NCI-H1436 treated with DMSO at 0.1 percent for 48 hours (cell line): ENCODE results near the gene PLCB4.

Experiments
- DNase-seq: peaks from one replicate; lab custom pipeline; 2025; lab: John Stamatoyannopoulos, UW

The PLCB4 gene

DNA sequence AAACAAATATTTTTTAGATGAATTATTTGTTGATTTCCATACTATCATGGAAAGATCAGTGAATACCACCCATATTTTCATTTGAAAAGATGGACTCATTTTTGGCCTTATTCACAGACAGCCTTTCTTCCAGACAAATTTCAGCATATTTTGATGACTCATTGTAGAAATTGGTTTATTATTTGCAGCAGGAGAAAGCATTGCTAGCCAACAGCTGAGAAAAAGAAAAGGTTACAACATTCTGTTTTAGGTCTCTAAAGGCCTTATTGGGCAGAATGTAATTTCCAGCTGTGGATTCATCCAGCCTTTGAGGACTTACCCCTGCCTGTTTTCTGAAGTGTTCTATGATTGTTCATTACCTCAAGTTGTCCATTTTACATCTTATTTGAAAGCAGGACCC, 201.9 kb downstream of the PLCB4 start:
- no peak for DNase-seq

DNA sequence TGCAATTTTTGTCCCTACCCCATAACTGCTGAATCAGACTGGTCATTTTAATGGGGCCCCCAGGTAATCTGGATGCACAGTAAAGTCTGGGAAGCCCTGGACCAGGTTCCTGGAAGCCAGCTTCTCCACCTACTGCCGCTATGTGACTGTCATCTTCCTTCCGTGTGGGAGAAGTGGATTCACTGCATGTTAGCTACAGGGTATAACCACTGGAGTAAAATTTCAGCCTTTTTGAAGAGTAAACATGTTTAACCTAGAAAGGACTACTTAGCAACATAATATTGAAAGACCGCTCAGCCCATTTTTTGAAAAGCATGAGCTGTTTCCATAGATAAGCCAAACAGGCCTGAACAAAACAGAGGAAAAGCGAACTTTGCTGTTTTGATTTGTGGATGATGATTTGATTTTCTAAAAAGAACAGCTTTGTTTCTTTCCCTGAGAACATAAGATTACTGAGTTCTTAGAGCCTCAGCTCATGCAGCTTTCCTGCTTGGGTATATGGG, 208.1 kb downstream of the PLCB4 start:
- DNase-seq: no peak

DNA sequence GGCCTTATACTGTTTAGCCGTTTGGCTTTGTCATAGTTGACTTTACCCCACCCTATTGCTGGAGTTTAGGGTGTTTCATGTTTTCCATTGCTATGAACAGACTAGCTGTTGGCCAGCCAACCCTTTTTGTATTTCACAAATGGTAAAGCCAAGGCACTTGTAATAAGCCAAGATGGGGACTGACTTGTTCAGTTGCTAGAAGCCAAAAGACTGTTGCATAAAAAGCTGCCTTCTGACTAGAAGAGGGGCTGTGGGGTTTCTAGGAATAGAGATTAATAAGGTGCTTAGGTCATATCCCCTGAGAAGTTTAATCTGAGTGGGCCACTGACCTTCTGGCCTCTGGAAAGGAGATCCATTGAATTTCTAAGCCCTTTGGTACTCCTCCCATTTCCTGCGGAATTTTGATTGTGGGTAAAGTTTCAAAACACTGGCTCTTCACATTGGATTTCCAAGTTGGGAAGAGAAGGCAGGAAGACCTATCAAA, 211.1 kb downstream of the PLCB4 start:
- DNase-seq: no peak

DNA sequence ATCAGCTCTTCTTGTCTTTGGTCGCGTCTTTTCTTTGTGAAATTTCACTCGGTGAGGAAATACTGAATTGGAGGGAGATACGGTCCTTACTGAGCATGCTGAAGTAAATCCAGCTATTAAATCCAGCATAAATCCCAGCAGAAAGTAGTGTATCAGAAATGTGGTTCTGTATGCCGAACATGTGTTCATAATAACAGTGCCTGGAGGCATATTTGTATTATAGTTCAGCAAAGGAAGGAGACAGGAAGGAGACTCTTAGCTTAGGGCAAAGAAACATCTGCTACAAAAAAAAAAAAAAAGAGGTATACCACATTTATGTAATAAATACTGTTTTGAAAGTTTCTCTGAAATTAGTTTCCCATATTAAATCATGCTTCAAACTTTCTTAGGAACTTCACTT, 211.8 kb downstream of the PLCB4 start:
- no peak for DNase-seq

DNA sequence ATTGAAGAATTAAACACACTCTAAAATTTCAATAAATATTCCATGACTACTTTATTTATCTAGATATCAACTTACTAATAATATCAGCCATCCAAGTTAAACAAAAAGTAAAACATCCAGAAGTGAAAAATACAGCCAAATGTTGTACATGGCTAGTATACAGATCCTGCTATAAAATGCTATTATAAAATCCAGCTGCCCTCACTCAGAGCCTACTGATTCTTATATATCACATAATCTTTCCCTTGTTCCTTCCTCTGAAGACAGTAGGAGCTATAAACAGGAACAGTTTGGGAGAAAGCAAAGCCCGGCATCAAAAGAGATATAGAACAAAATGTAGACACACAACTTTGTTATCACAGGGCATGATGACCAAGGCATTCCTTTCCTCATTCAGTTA, 212.9 kb downstream of the PLCB4 start:
- no peak for DNase-seq

DNA sequence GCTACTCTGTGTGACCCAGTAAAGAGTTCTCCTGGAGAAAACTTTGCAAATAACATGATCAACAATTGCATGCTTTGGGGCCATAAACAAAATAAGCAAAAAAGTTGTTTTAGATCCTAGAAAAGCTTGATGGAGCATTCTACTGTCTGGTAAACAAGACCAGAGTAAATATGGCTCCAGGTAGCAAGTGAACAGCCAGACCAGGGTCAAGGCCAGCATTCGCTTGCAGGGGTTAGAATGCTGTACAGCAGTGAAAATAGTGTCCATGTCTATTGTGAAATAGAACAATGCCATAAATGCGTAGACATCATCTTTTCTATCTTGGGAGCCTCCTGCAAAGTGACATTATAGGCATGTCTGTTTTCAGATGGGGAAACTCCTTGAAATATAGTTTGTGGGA, 216.7 kb downstream of the PLCB4 start:
- no peak for DNase-seq

DNA sequence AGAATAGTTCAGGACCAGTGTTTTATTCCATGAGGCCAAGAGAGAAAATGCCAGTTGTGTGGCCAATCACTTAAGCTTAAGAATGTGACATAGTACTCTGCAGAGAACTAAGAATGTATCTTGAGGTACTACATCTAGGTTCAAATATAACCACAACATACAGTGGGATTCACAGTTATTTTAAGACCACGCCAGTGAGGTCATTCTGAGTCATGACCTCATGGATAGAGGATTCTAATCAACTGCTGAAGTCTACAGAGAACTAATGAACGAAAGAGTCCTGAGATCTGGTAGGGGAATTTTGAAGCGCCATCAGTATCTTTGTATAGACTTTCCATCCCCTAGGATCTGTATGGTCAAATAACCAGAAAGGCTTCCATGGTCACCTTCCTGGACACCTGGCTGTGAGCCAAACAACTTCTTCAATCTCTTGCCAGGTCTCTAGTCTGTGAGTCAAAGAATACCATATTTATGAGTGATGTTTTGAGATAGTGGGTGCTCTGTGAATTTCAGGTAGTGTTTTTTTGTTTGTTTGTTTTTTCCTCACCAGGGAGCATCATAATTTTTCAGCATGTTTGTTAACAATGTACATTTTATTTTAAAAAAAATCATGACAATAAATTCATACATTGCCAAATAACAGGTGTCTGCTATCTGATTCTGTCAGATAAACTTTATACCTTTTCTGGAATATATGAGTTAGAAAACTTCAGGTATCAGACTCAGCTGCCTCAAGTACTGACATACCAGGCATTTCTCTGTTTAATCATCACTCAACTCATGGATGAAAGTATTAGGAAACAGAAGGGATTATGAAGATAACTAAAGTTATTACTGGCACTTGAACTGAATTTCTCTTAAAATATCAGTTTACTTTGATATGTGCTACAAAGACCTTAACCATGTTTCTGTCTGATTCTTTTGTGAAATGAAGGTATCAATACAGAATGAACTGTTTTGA, 217.9 kb downstream of the PLCB4 start:
- DNase-seq: no peak

DNA sequence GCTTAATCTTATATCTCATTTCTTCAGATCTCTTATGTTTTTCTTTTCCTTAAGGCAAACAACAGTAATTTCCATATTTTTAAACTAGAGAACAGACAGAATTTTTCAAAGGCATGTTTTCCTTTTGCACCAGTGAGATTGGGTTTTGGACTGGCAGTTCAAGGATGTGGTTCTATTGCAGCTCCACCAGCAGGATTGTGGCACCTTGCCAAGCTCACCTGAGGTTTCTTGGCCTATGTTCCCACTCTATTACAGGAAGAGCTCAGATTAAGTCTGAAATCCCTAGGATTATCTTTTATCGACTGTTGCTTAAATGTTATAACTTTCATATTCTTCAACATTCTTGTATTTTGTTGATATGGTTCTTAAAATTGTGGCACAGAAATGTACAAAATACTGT, 218.9 kb downstream of the PLCB4 start:
- DNase-seq: no peak

DNA sequence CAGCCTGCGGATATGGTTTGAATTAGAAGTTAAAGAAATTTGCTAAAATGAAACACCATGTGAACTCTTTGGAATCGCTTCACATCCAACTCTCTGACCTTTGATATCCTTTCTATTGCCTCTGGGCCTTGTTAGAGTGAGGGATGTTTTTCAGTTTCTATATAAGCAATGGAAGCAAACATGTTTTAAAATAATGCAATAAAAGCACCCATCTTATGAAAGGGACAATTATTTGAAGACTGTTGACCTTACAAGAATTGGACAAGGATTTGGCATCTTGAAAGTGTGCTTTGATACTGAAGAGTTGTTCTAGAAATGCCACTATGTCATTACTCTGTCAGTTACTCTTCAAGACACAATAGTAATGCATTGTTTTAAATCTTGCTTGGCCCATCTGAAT, 221.4 kb downstream of the PLCB4 start:
- no peak for DNase-seq

DNA sequence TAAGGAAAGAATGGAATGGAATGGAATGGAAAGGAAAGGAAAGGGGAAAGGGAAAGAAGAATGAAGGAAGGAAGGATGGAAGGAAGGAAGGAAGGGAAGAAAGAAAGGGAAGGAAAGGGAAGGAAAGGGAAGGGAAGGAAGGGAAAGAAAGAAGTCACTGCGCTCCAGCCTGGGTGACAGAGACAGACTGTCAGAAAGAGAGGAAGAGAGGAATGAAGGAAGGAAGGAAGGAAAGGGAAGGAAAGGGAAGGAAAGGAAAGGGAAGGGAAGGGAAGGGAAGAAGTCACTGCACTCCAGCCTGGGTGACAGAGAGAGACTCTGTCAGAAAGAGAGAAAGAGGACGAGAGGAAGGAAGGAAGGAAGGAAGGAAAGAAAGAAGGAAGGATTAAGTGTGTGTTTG, 224.3 kb downstream of the PLCB4 start:
- DNase-seq: no peak

DNA sequence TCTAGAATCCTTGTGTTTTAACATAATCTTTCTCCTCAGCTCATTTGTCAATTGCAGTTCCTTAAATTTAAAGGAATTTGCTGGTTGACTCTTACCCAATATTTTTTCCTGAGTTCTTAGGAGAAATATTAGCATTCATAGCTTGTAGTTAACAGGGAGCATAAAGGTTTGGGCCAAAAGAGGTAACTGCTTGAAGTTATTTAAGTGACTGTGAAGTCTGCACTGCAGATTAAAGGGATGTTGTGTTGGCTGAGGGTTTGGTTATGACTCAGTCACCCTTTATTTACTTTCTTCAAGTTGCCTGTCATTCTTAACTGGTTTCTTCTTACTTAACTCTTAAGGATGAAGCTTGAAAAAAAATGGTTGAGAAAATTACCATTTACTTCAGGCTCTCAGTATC, 225.2 kb downstream of the PLCB4 start:
- no peak for DNase-seq

DNA sequence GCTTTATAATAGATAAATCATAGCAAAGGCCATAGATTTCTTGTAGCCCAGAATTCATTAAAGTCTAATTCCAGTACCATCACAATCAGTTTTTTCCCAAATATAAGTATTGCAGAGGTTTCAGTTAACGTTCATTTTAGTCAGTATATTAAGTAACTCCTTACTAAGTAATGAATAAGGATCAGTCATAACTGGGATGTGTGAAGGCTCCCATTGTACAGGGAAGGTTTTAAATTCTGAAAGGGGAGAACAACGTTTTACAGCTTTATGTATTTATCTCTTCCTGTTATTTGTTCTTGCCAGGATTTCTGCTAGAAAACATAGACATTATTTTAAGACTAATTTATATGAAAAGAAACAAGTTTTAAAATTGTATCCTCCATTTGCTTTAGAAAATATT, 230.0 kb downstream of the PLCB4 start:
- DNase-seq: no peak

DNA sequence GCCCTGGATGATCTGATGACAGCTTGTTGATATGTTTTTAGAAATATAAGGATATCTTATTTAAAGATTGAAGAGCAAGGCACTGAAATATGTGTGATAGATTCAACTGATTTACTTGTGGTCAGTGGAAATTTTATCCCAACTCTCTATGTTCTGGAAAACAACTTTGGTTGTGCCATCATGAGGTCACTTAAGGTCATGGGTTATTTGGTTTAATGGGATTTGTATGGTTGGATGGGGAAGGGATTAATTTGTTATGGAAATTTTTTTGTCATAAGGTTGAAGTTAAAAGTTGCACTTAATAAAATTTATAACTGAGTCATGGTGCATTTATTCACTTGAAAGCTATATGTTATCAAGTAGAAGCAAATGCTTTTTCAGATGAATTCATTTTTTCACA, 231.2 kb downstream of the PLCB4 start:
- DNase-seq: no peak

DNA sequence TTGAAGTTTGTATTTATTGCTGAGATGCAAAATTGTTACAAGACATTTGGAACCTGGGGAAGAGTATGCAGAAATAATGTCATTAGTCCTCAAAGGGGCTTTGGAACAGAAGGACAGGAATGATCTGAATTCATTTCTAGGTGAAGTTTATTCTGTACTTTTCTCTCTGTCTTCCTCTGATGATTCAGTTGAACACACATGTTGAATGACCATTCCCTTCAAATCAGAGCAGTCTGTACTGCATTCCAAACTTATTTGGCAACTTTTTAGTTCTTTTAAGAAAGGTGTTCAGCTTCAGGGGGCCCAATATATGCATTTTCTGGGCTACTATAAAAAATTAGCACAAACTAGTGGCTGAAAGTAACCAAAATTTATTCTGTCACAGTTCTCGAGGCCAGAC, 231.6 kb downstream of the PLCB4 start:
- no peak for DNase-seq

DNA sequence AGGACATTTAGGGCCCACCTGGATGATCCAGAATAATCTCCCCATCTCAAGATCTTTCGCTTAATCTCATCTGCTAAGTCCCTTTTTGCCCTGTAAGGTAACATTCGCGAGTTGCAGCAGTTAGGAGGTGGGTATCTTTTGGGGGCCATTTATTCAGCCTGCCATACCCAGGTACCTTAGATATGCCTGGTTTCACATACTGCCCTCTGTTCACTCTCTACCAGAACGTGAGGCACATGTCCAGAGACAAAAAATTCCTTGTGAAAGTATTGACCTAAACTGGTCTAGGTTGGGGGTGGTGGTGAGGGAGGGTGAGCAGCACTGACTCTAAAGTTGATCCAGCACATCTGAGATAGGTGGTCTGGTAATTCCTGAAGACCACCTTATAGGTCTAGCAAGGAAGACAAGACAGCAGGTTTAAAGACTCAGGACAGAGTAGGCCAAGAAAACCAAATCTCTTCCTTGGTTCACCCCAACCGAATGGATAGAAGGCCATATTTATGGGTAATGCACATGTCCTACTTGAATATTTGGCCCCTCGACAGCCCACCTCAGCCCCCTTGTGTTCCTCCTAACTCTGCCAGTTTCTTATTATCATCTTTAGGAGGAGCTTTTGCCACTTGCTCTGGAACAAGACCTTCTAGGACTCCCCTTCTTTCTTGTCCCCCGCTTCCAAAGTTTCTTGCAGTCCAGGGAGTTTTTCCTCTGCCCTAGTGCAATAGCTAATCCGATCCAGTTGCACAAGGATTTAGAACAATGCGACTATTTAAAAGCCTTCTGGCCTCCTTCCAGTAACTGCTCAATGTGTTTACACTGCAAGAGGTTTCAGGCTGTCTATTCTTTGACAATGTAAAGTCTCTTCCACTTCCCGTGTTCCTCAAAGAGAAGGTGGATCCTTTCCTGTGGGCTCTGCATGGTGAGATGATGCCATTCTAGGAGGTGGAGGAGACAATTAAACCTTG, 232.5 kb downstream of the PLCB4 start:
- DNase-seq: no peak

DNA sequence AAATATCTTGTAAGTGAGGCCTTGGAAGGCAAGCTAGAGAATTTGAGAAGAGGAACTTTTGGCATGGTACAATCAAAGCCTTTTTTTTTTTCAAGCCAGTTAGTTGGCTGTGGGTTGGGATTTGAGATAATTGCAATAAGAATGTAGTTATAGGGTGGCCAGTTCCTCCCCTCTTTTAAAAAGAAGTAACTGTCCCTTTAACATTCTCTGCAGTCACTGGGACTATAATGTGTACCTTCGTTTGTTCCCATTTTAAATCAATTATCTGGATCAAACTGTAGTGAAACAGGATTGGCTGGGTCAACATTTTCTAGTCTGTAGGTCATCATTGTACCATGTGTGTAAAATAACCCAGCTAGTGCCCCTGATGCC, 233.2 kb downstream of the PLCB4 start:
- no peak for DNase-seq

DNA sequence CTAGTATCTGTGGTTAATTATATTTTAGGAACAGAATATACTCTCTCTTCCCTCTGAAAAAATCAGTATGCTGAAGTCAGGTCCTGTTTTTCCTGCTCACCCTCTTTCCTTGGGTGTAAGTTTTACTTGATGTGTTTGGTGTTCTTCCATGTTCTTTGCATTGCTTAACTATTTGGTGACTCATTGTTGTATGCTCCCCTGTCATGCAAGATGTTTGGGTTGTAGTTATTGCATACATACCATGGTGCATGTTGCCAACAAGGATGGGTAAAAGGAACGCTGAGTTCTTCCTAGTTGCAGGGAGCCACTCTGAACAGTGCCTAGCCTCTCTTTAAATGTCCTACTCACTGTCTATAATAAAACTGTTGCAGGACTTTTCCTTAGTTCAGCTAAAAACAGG, 237.6 kb downstream of the PLCB4 start:
- no peak for DNase-seq

DNA sequence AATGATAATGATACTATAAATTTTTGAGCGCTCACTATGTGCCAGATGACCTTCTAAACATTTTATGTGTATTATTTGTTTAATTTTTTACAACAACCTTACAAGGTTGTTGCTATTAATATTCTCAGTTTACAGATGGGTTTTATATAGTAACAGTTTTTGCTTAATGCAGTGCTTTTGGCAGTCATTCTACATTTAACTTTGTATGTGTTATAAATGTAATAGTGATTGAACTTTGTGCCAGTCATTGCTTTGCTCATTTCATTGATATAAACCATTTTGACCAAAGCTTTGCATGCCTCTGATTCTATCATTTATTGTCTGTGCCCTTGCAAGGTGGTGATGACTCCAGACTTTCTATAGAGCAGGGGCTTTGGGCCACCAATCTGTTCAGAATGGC, 239.2 kb downstream of the PLCB4 start:
- DNase-seq: no peak

DNA sequence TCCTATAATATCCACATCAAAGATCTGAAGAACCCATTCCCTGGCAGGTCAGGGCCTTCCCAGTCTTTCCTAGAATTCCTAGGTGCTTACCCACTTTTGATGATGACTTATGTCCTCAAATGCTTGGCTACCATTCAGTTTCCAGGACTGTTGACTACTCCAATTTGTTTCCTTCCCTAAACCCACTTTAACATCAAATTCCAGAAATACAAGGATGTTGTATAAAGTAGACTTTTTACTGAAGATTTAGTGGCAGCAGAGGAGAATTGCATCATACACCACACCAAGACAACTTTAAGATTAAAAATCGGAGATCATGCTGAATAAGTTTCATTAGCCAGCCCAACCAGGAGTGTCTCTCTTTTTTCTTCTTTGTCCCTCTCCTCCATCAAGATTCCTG, 242.2 kb downstream of the PLCB4 start:
- DNase-seq: no peak

DNA sequence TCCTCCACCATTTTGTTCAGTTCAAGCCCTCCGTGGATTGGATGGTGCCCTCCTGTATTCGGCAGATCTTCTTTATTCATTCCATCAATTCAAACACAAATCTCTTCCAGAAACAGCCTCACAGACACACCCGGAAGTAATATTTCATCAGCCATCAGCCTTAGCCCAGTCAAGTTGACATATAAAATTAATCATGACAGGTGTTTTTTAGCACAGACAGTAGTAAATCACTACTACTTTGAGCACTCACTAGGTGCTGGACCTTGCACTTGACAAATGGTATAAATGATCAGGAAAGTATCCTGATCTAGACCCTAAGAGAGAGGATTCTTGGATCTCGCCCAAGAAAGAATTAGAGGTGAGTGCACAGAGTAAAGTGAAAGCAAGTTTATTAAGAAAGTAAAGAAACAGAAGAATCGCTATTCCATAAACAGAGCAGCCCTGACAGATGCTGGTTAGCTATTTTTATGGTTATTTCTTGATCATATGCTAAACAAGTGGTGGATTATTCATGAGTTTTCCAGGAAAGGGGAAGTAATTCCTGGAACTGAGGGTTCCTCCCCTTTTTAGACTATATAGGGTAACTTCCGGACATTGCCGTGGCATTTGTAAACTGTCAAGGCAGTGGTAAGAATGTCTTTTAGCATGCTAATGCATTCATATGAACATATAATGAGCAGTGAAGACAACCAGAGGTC, 250.9 kb downstream of the PLCB4 start:
- no peak for DNase-seq

DNA sequence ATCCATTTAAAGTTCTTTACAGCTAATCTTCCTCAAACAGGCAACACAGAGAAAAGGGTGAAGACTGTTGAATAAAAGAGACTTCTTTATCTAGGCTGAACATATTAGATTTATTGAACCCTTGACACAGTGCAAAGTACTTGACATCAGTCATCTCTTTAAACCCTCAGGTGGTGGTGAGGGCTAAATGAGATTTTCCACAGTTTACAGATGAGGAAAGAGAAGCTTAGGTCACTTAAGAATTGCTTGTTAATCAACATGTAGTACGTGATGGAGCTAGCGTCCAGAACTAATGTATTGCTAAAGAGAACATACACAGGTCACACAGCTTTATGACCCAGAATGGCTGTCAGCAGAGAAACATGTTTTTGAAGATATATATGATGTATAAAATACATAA, 252.1 kb downstream of the PLCB4 start:
- DNase-seq: no peak

DNA sequence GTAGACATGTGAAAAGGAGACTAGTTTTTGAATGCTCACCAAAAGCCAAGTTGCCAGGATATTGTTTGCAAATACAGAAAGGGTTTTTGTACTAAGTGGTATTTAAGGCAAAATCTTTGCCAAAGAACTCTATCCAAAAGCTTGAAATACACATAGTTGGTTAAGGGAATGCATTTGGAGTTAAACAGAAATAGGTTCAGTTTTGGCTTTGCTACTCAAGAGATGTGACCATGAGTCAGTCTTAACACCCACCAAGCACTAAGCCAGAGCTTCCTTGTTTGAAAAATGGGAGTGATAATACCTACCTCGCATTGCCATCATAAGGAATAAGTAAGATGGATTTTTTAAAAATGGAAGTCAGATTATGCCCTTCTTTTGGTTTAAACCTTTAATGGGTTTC, 253.8 kb downstream of the PLCB4 start:
- DNase-seq: no peak
